ENCODE measurements around the gene ETS1. TPM values are rescaled to one million over a fixed set of nuclear protein-coding genes. Genes with fewer than 3 reads are reported as not detected.

ETS1 gene
- total RNA-seq, 1 experiment from 2014 or later = 29.9 TPM

- H3K9me3 Mint-ChIP-seq = no peaks in the 10 kb centered on the region
Measured at GRCh38 chr11:128508770-128509510, 78.4 kb downstream of the ETS1 start.

More at GRCh38 chr11:128508770-128509510, 78.4 kb downstream of the ETS1 start:
- H3K14ac ChIP-seq (ENCODE audit: insufficient read depth, low read length) = no peak overlapping the region
- no peak for DNase-seq
- H3K23ac ChIP-seq (ENCODE audit: insufficient read length, low read depth, low read length) = no peak overlapping the region
- no peaks in the 10 kb centered on the region for H4K20me1 ChIP-seq (ENCODE audit: control insufficient read depth, insufficient read depth, insufficient read length)
- no peak overlapping the region for H2BK12ac ChIP-seq (ENCODE audit: insufficient read length, low read depth, low read length)
- H3K79me2 ChIP-seq (ENCODE audit: insufficient read depth, low read length) = no peaks in the 10 kb centered on the region
- H2BK5ac ChIP-seq (ENCODE audit: insufficient read length, low read length) = no peak overlapping the region
- H2AFZ ChIP-seq (ENCODE audit: low read length) = no peak overlapping the region
- H3K18ac ChIP-seq (ENCODE audit: insufficient read length, low read depth, low read length) = no peak overlapping the region
- no peak overlapping the region for H4K91ac ChIP-seq (ENCODE audit: insufficient read length, low read depth, low read length)
- H3K27me3 ChIP-seq (ENCODE audit: insufficient read depth, low read length) = no peaks in the 10 kb centered on the region
- no peak overlapping the region for H2BK120ac ChIP-seq (ENCODE audit: low read depth, low read length, poor library complexity, severe bottlenecking)
- H3K27ac ChIP-seq (ENCODE audit: insufficient read length, low read depth, low read length) = no peak overlapping the region
- H3K4me2 ChIP-seq (ENCODE audit: insufficient read depth, insufficient read length, low read length) = no peak overlapping the region
- Mint-ChIP-seq H3K27me3 (ENCODE audit: low read depth) (no peaks in the 10 kb centered on the region), H3K4me3 (no peak overlapping the region), H3K36me3 (ENCODE audit: insufficient read depth in 1 of 3, low read depth in 3 of 3) (no peaks in the 10 kb centered on the region), H3K27ac (peak overlapping the region in 1 of 3 experiments; percentile 31; a peak in 1 of 7 replicates), H3K4me1 (peaks cover 22 to 26% of the 10 kb centered on the region in 2 experiments)
- no peak overlapping the region for H3K9ac ChIP-seq (ENCODE audit: extremely low read depth, insufficient read length, low read length)
- TF ChIP-seq CTCF (conservative IDR thresholded peaks at IDR 0.05) = no peak
- no peaks in the 10 kb centered on the region for H3K23me2 ChIP-seq (ENCODE audit: insufficient read length, low read depth, low read length, poor library complexity, severe bottlenecking)
- no peak overlapping the region for H3T11ph ChIP-seq (ENCODE audit: low read length)
- no peaks in the 10 kb centered on the region for H3K9me3 ChIP-seq (ENCODE audit: control insufficient read depth, low read depth, low read length)
- H2AK5ac ChIP-seq (ENCODE audit: insufficient read length, low read length) = no peak overlapping the region
- no peak overlapping the region for H4K8ac ChIP-seq (replicated peaks; ENCODE audit: insufficient read length, low read depth, low read length)
- peaks cover 2% of the 10 kb centered on the region; the same call in 1 of the 2 replicates for H3K4me1 ChIP-seq (ENCODE audit: insufficient read depth, low read length)
- WGBS (ENCODE audit: extremely low coverage, insufficient read length, low lambda C conversion rate) = no CpG with 5 or more reads among the region's 8 CpGs
- no peak overlapping the region for H3K56ac ChIP-seq (ENCODE audit: insufficient read length, low read depth, low read length)
- H3K79me1 ChIP-seq (ENCODE audit: insufficient read depth, low read depth, low read length, poor library complexity, severe bottlenecking) = no peaks in the 10 kb centered on the region
- H2BK20ac ChIP-seq (ENCODE audit: low read depth, low read length, poor library complexity, severe bottlenecking) = no peak overlapping the region
- no peak overlapping the region for H4K5ac ChIP-seq (ENCODE audit: insufficient read length, low read depth, low read length)
- no peak overlapping the region for H3K4ac ChIP-seq (ENCODE audit: low read depth, low read length)
- H2BK15ac ChIP-seq (ENCODE audit: low read depth, low read length) = no peak overlapping the region

All from H9 (cell line).